ENCODE data around the gene AGBL1. TPM values are rescaled to one million over a fixed set of nuclear protein-coding genes. Genes with fewer than 3 reads are reported as not detected.

Gene AGBL1
- total and polyA plus RNA-seq, 2 experiments from 2014 or later, result not detected

DNA sequence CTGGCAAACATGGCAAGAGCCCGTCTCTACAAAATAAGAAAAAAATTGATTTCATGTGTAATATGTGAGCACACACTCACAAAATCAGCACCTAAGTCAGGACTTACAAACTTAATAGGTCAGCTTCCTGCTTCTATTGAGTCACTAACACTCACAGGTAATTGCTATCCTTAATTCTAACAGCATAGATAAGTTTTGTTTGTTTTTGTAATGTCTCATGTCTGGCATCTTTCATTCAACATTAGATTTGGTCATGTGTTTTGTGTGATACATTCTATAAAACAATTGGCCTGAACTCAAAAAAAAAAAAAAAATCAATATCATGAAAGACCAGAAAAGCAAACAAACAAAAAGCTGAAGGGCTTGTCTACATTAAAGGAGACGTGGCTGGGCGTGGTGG is 564.7 kb downstream of the AGBL1 start:
- DNase-seq, result no peak
- H3K4me1 ChIP-seq (ENCODE audit: insufficient read depth), result no peaks in the 10 kb centered on the region
- no peaks in the 10 kb centered on the region for H3K79me2 ChIP-seq (ENCODE audit: insufficient read depth)
- no peaks in the 10 kb centered on the region for H3K27me3 ChIP-seq (replicated peaks; ENCODE audit: insufficient read depth)
- in situ Hi-C loops (cut with MboI), result no loop called here
- TF ChIP-seq EZH2 (IDR thresholded peaks at IDR 0.05; ENCODE audit: insufficient read depth, poor library complexity, severe bottlenecking) (no peak), EZH2phosphoT487 (IDR thresholded peaks at IDR 0.05; ENCODE audit: insufficient read depth, low read depth) (no peak)
- H3K4me3 ChIP-seq, result no peak overlapping the region
- H3K36me3 ChIP-seq (ENCODE audit: low read depth), result no peaks in the 10 kb centered on the region
- 10 to 11% methylated on average over 3 of the region's 3 CpGs for WGBS, 2 experiments (ENCODE audit: low coverage in 1 of 2, low lambda C conversion rate in 2 of 2, missing lambda C conversion rate in 2 of 2)
- no peak overlapping the region for H2AFZ ChIP-seq
- H3K9ac ChIP-seq, result no peak overlapping the region
- no peaks in the 10 kb centered on the region for H3K9me3 ChIP-seq (ENCODE audit: low read depth)
- no peaks in the 10 kb centered on the region for H4K20me1 ChIP-seq (ENCODE audit: insufficient read depth)
- no peak overlapping the region for H3K27ac ChIP-seq
- no peaks in the 10 kb centered on the region for H3K9me2 ChIP-seq (ENCODE audit: insufficient read depth)
- no peaks in the 10 kb centered on the region for H3F3A ChIP-seq (ENCODE audit: insufficient read depth)
- H3K4me2 ChIP-seq (ENCODE audit: unreplicated experiment), result no peak overlapping the region

DNA sequence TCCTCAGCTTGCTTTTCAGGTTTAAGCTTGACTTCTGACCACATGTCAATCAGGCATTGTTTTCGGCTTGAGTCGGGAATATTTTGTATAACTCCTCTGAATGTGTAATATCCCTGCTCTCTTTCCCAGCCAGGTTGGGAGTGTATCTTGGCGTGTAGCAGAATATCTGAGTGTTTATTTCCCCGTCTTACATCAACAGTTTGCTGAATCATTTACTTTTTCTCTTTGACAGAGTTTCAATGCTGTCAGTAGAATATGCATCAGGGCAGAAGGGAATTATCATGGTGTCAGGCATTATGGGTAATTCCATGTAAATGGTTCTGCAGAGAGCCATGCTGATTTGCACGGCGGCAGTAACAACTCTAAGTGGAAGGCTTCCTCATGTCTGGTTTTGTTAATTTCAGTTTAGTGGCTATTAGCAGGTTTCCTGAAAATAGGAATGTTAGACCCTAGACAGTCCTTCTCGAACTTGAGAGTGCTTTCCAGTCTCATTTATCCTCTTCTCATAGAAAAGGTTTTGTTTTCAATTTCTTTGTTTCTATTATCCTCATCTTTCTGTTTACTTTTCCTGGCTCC is 566.3 kb downstream of the AGBL1 start:
- H3K27ac ChIP-seq, result no peak overlapping the region
- H3K4me2 ChIP-seq (ENCODE audit: unreplicated experiment), result no peak overlapping the region
- no peak overlapping the region for H2AFZ ChIP-seq
- no peaks in the 10 kb centered on the region for H3K9me3 ChIP-seq (ENCODE audit: low read depth)
- no peak overlapping the region for H3K9ac ChIP-seq
- no peaks in the 10 kb centered on the region for H3F3A ChIP-seq (ENCODE audit: insufficient read depth)
- H4K20me1 ChIP-seq (ENCODE audit: insufficient read depth), result no peaks in the 10 kb centered on the region
- no peaks in the 10 kb centered on the region for H3K9me2 ChIP-seq (ENCODE audit: insufficient read depth)
- in situ Hi-C loops (cut with MboI), result no loop called here
- H3K27me3 ChIP-seq (replicated peaks; ENCODE audit: insufficient read depth), result no peaks in the 10 kb centered on the region
- no peaks in the 10 kb centered on the region for H3K79me2 ChIP-seq (ENCODE audit: insufficient read depth)
- no peaks in the 10 kb centered on the region for H3K36me3 ChIP-seq (ENCODE audit: low read depth)
- no peak overlapping the region for H3K4me3 ChIP-seq
- TF ChIP-seq EZH2 (IDR thresholded peaks at IDR 0.05; ENCODE audit: insufficient read depth, poor library complexity, severe bottlenecking) (no peak), EZH2phosphoT487 (IDR thresholded peaks at IDR 0.05; ENCODE audit: insufficient read depth, low read depth) (no peak)
- WGBS, 2 experiments (ENCODE audit: low coverage in 1 of 2, low lambda C conversion rate in 2 of 2, missing lambda C conversion rate in 2 of 2), result 19 to 23% methylated on average over 7 of the region's 7 CpGs
- no peak for DNase-seq
- no peaks in the 10 kb centered on the region for H3K4me1 ChIP-seq (ENCODE audit: insufficient read depth)

DNA sequence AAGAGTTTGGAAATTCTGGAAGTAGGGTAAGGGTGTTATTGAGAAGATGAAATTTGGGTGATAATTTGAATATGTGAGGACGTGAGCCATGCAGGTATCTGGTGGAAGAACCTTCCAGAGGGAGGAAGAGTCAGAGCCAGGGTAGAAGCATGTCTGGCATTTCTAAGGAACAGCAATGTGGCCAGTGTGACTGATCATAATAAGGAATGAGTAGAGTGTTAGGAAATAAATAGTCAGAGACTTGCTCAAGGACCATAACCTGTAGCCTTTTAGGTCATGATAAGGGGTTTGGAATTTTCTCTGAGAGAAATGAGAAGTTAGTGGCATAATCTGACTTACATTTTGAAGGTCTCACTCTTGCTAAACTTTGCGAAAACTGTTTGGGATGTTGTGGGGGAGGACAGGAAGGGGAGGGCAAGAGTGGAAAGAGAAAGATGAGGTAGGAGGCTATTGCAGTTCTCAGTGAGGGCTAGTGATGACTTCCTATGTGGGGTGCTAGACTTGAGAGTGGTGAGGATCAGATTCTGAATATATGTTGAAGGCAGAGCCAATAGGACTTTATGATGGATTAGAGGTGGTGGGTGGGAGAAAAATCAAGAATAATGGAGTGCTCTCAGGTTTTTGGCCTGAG is 568.3 kb downstream of the AGBL1 start:
- Histone ChIP-seq H3K27ac (no peak overlapping the region), H3K4me3 (no peak overlapping the region), H3K4me1 (ENCODE audit: insufficient read depth) (no peaks in the 10 kb centered on the region), H3K9me2 (ENCODE audit: insufficient read depth) (no peaks in the 10 kb centered on the region), H3K9ac (no peak overlapping the region), H2AFZ (no peak overlapping the region), H3K4me2 (ENCODE audit: unreplicated experiment) (no peak overlapping the region), H3F3A (ENCODE audit: insufficient read depth) (no peaks in the 10 kb centered on the region), H3K79me2 (ENCODE audit: insufficient read depth) (no peaks in the 10 kb centered on the region), H3K27me3 (replicated peaks; ENCODE audit: insufficient read depth) (no peaks in the 10 kb centered on the region), H3K9me3 (ENCODE audit: low read depth) (no peaks in the 10 kb centered on the region), H3K36me3 (ENCODE audit: low read depth) (no peaks in the 10 kb centered on the region), H4K20me1 (ENCODE audit: insufficient read depth) (no peaks in the 10 kb centered on the region)
- TF ChIP-seq EZH2 (IDR thresholded peaks at IDR 0.05; ENCODE audit: insufficient read depth, poor library complexity, severe bottlenecking) (no peak), EZH2phosphoT487 (IDR thresholded peaks at IDR 0.05; ENCODE audit: insufficient read depth, low read depth) (no peak)
- 30 to 39% methylated on average over 2 of the region's 2 CpGs for WGBS, 2 experiments (ENCODE audit: low coverage in 1 of 2, low lambda C conversion rate in 2 of 2, missing lambda C conversion rate in 2 of 2)
- DNase-seq, result no peak
- in situ Hi-C loops (cut with MboI), result no loop called here

DNA sequence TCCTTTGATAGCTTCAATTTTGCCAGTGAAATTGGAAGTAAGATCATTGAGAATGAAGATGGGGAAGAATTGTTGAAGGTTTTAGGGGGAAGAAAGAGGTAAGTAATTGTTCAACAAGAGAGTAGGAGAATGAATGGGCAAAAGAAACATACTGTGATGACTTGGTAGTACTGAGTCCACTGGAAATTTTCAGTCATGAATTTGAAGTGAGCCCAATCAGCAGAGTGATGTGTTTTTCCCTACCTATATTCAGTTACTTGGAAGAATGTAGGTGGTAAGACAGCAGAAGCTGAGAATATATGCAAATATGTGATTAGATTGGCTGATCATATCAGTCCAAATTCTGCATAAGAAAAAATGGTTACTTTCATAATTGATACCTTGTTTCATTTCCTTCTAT is 569.6 kb downstream of the AGBL1 start:
- no peak overlapping the region for H3K9ac ChIP-seq
- no peaks in the 10 kb centered on the region for H3K79me2 ChIP-seq (ENCODE audit: insufficient read depth)
- in situ Hi-C loops (cut with MboI), result no loop called here
- no peak overlapping the region for H3K4me2 ChIP-seq (ENCODE audit: unreplicated experiment)
- no peaks in the 10 kb centered on the region for H4K20me1 ChIP-seq (ENCODE audit: insufficient read depth)
- H3K4me3 ChIP-seq, result no peak overlapping the region
- no peaks in the 10 kb centered on the region for H3K4me1 ChIP-seq (ENCODE audit: insufficient read depth)
- no peaks in the 10 kb centered on the region for H3F3A ChIP-seq (ENCODE audit: insufficient read depth)
- no peaks in the 10 kb centered on the region for H3K36me3 ChIP-seq (ENCODE audit: low read depth)
- no peak overlapping the region for H3K27ac ChIP-seq
- H3K27me3 ChIP-seq (replicated peaks; ENCODE audit: insufficient read depth), result no peaks in the 10 kb centered on the region
- no peak for DNase-seq
- no peaks in the 10 kb centered on the region for H3K9me3 ChIP-seq (ENCODE audit: low read depth)
- TF ChIP-seq EZH2phosphoT487 (IDR thresholded peaks at IDR 0.05; ENCODE audit: insufficient read depth, low read depth) (no peak), EZH2 (IDR thresholded peaks at IDR 0.05; ENCODE audit: insufficient read depth, poor library complexity, severe bottlenecking) (no peak)
- no peaks in the 10 kb centered on the region for H3K9me2 ChIP-seq (ENCODE audit: insufficient read depth)
- no peak overlapping the region for H2AFZ ChIP-seq

All from GM23248 (cell line).